HCT116 (cell line): ENCODE data around the gene LCE6A. TPM values are rescaled to one million over a fixed set of nuclear protein-coding genes. Genes with fewer than 3 reads are reported as not detected.

Experiments
- ATAC-seq: fragments of 200-7000 bp; cut with Tn5 transposase; 2 replicates; pipeline ENCODE4 v1.9.1; 2020; ENCODE audit warnings: mild to moderate bottlenecking, moderate library complexity
- BruUV-seq: library from RNA; stranded (reverse); fragments of 400-500 nt; replicated peaks from 2 replicates; lab custom pipeline; 2021; lab: Mats Ljungman, UMichigan
- CTCF ChIA-PET: fragments of 300-600 bp; sonication (Branson Sonifier 250); formaldehyde crosslinking; loops from one replicate; lab custom pipeline; 2021; ENCODE audit warnings: antibody characterized with exemption; lab: Charles Lee
- POLR2A ChIA-PET: fragments of 300-600, 350-600 bp; sonication (Branson Sonifier 250); formaldehyde crosslinking; loops from one replicate; lab custom pipeline; 2021; ENCODE audit warnings: antibody characterized with exemption; lab: Charles Lee
- RAD21 ChIA-PET, 2 experiments: fragments of 300-600 bp; sonication (Branson Sonifier 250); formaldehyde crosslinking; loops; one replicate each; lab custom pipeline; 2023; ENCODE audit warnings: low total read pairs in 2 of 2; ENCODE audit not compliant: uncharacterized antibody in 2 of 2, unreplicated experiment in 2 of 2, low non-redundant PET in 1 of 2; lab: Charles Lee
- DNase-seq: peaks from one replicate; pipeline ENCODE4 v3.0.0-alpha.2; 2010; ENCODE audit warnings: low read depth, low spot score
- H2AFZ ChIP-seq: fragments of 200-600 bp; shearing (Covaris generic), sonication (generic); 2 replicates; pipeline ENCODE4 v1.6.1; 2017; ENCODE audit warnings: low read depth, mixed run types, mixed read lengths, antibody characterized with exemption, low read length; ENCODE audit not compliant: poor library complexity, severe bottlenecking
- H3K27ac ChIP-seq: 2 replicates; pipeline ENCODE4 v1.5.1; 2012; ENCODE audit warnings: low read depth, low read length
- H3K27me3 ChIP-seq: fragments of 200-600 bp; sonication (generic); 2 replicates; pipeline ENCODE4 v1.6.1; 2016; ENCODE audit warnings: mixed run types, low read length, mixed read lengths; ENCODE audit not compliant: insufficient read depth
- H3K36me3 ChIP-seq, 2 experiments: fragments of 200-500 bp in 1 of 2; fragments of 200-600 bp in 1 of 2; sonication (Bioruptor generic) in 1 of 2; sonication (generic) in 1 of 2; 2 replicates each; pipeline versions ENCODE4 v1.5.1 to v1.6.1; 2014 to 2016; ENCODE audit warnings: low read length in 2 of 2, inconsistent platforms in 1 of 2, mixed read lengths in 1 of 2, mixed run types in 1 of 2; ENCODE audit not compliant: insufficient read depth in 2 of 2, control insufficient read depth in 1 of 2
- H3K4me1 ChIP-seq, 2 experiments: fragments of 200-600 bp in 1 of 2; sonication (generic) in 1 of 2; 2 replicates each; pipeline versions ENCODE4 v1.5.1 to v1.6.1; 2012 to 2017; ENCODE audit warnings: low read length in 2 of 2, inconsistent platforms in 1 of 2, mild to moderate bottlenecking in 1 of 2, mixed read lengths in 1 of 2, mixed run types in 1 of 2, moderate library complexity in 1 of 2; ENCODE audit not compliant: insufficient read depth in 2 of 2, control insufficient read depth in 1 of 2
- H3K4me2 ChIP-seq: fragments of 200-600 bp; sonication (generic); 2 replicates; pipeline ENCODE4 v1.6.1; 2017; ENCODE audit warnings: mixed run types, low read length, mixed read lengths
- H3K4me3 ChIP-seq, 2 experiments: fragments of 200-600 bp in 1 of 2; sonication (generic) in 1 of 2; replicated peaks in 1 of 2; 2 replicates each; pipeline ENCODE4 v1.5.1; 2011 to 2016; ENCODE audit warnings: low read length in 2 of 2, control low read depth in 1 of 2, low read depth in 1 of 2, mild to moderate bottlenecking in 1 of 2, mixed read lengths in 1 of 2, mixed run types in 1 of 2
- H3K79me2 ChIP-seq: fragments of 200-600 bp; sonication (generic); 2 replicates; pipeline ENCODE4 v1.6.1; 2017; ENCODE audit warnings: mild to moderate bottlenecking, mixed run types, low read length, moderate library complexity, mixed read lengths; ENCODE audit not compliant: insufficient read depth
- H3K9ac ChIP-seq: fragments of 200-600 bp; sonication (generic); 2 replicates; pipeline ENCODE4 v1.6.1; 2016; ENCODE audit warnings: low read length, mixed read lengths
- H3K9me2 ChIP-seq: fragments of 200-600 bp; sonication (generic), shearing (Covaris generic); 2 replicates; pipeline ENCODE4 v1.6.1; 2017; ENCODE audit warnings: mixed run types, mild to moderate bottlenecking, moderate library complexity; ENCODE audit not compliant: insufficient read depth
- H3K9me3 ChIP-seq, 2 experiments: fragments of 200-500 bp in 1 of 2; fragments of 200-600 bp in 1 of 2; sonication (Bioruptor generic) in 1 of 2; sonication (generic) in 1 of 2; 2 replicates each; pipeline ENCODE4 v1.6.1; 2014 to 2017; ENCODE audit warnings: low read length in 2 of 2, mixed read lengths in 2 of 2, inconsistent platforms in 1 of 2, low read depth in 1 of 2, mild to moderate bottlenecking in 1 of 2, mixed run types in 1 of 2, moderate library complexity in 1 of 2; ENCODE audit not compliant: control insufficient read depth in 1 of 2, insufficient read depth in 1 of 2
- H4K20me1 ChIP-seq: fragments of 200-600 bp; sonication (generic), shearing (Covaris generic); 2 replicates; pipeline ENCODE4 v1.6.1; 2017; ENCODE audit warnings: mixed run types, mild to moderate bottlenecking, moderate library complexity; ENCODE audit not compliant: insufficient read depth
- CEBPB ChIP-seq: IDR thresholded peaks from 2 replicates; pipeline ENCODE4 v1.6.1; 2012; ENCODE audit warnings: low read depth
- EGR1 ChIP-seq: IDR thresholded peaks from 2 replicates; pipeline ENCODE4 v1.6.1; 2012; ENCODE audit warnings: low read depth
- ELF1 ChIP-seq: IDR thresholded peaks from 2 replicates; pipeline ENCODE4 v1.6.1; 2012; ENCODE audit warnings: low read depth, borderline replicate concordance
- EZH2 ChIP-seq: fragments of 200-600 bp; sonication (generic); IDR thresholded peaks from 2 replicates; pipeline ENCODE4 v1.6.1; 2017; ENCODE audit warnings: antibody characterized with exemption, mixed run types
- EZH2phosphoT487 ChIP-seq: fragments of 200-600 bp; IDR thresholded peaks from 2 replicates; pipeline ENCODE4 v1.6.1; 2018; ENCODE audit warnings: antibody characterized with exemption, borderline replicate concordance
- JUND ChIP-seq: IDR thresholded peaks from 2 replicates; pipeline ENCODE4 v1.6.1; 2012
- MAX ChIP-seq: IDR thresholded peaks from 2 replicates; pipeline ENCODE4 v1.6.1; 2012
- POLR2A ChIP-seq: IDR thresholded peaks from 2 replicates; pipeline ENCODE4 v1.7.0; 2011; ENCODE audit warnings: borderline replicate concordance; ENCODE audit not compliant: insufficient read depth, insufficient read length; ENCODE audit errors: extremely low read depth
- REST ChIP-seq: IDR thresholded peaks from 2 replicates; pipeline ENCODE4 v1.6.1; 2012; ENCODE audit warnings: low read depth
- SIN3A ChIP-seq: IDR thresholded peaks from 2 replicates; pipeline ENCODE4 v1.6.1; 2012; ENCODE audit warnings: low read depth
- SP1 ChIP-seq: IDR thresholded peaks from 2 replicates; pipeline ENCODE4 v1.6.1; 2012; ENCODE audit warnings: low read depth
- SRF ChIP-seq: IDR thresholded peaks from 2 replicates; pipeline ENCODE4 v1.6.1; 2012; ENCODE audit warnings: low read depth
- TCF7L2 ChIP-seq: IDR thresholded peaks from 2 replicates; pipeline ENCODE4 v1.7.0; 2011; ENCODE audit warnings: borderline replicate concordance, inconsistent platforms; ENCODE audit not compliant: insufficient read depth, insufficient read length; ENCODE audit errors: extremely low read depth
- ZBTB33 ChIP-seq: IDR thresholded peaks from 2 replicates; pipeline ENCODE4 v1.6.1; 2011; ENCODE audit warnings: mild to moderate bottlenecking, low read length, moderate library complexity; ENCODE audit not compliant: insufficient replicate concordance; ENCODE audit errors: extremely low read depth
- ZFX ChIP-seq: fragments of 450-650 bp; IDR thresholded peaks from 2 replicates; pipeline ENCODE4 v1.6.1; 2017
- intact Hi-C: fragments of 100-400 bp; cut with micrococcal nuclease; formaldehyde crosslinking; loops from 2 replicates; pipeline ENCODE4 v1.10.0; 2022
- total RNA-seq: library from RNA; stranded (reverse); gene quantifications from one replicate; pipeline ENCODE4 v1.2.1, GENCODE V29; 2021; ENCODE audit not compliant: unreplicated experiment

Gene LCE6A
- total RNA-seq, 1 experiment from 2014 or later = not detected

DNA sequence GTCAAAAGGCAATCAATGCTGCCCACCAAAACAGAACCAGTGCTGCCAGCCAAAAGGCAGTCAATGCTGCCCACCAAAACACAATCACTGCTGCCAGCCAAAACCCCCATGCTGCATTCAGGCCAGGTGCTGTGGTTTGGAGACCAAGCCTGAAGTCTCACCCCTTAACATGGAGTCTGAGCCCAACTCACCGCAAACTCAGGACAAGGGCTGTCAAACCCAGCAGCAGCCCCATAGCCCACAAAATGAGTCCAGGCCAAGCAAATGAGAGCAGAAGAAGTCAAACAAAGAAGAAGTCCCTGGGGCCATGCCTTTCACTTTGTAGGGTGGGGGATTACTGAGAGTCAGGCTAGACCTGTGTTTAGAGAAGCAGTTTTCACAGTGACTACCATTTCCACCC lies 41.9 kb downstream of the LCE6A start:
- RAD21 ChIA-PET = no interaction called here
- POLR2A ChIA-PET = no interaction called here
- Histone ChIP-seq H3K9me2 (no peaks in the 10 kb centered on the region), H3K36me3 (no peaks in the 10 kb centered on the region), H3K4me2 (no peak overlapping the region)
- intact Hi-C loops = no loop called here
- no peak for ATAC-seq
- TF ChIP-seq ELF1 (no peak), SP1 (no peak), EZH2phosphoT487 (no peak), POLR2A (no peak), EZH2 (no peak), EGR1 (no peak), TCF7L2 (no peak), MAX (no peak), ZFX (no peak), SIN3A (no peak), JUND (no peak), CEBPB (no peak), REST (no peak), ZBTB33 (no peak), SRF (no peak)
- TF ChIP-seq, all 23 proteins: peak for 0
- no peaks in the 10 kb centered on the region for H3K79me2 ChIP-seq
- H3K4me1 ChIP-seq = no peaks in the 10 kb centered on the region
- no peak overlapping the region for H2AFZ ChIP-seq
- H3K4me3 ChIP-seq = no peak overlapping the region
- CTCF ChIA-PET = no interaction called here
- H3K27me3 ChIP-seq = peaks cover 35% of the 10 kb centered on the region
- no peaks in the 10 kb centered on the region for H3K9me3 ChIP-seq
- no peak for DNase-seq
- BruUV-seq = no TSS peak
- H3K9ac ChIP-seq = no peak overlapping the region
- no peaks in the 10 kb centered on the region for H4K20me1 ChIP-seq
- no peak overlapping the region for H3K27ac ChIP-seq
